Superior temporal gyrus (tissue), 1 donor: ENCODE measurements around the gene TXNRD1.
"Not testable (repeated sequence)": the region's sequence is repeated elsewhere in the genome, so short reads cannot be mapped to it uniquely, and the experiment has no call there.

Source experiments
- DNase-seq: peaks from one replicate; pipeline ENCODE4 v3.0.0-alpha.2; 2016; ENCODE audit errors: extremely low spot score

TXNRD1 gene

GRCh38 chr12:104372061-104372720 lies 156.6 kb downstream of the TXNRD1 start:
- no peak for DNase-seq

- no peak for DNase-seq
These were observed 157.2 kb downstream of the TXNRD1 start for GRCh38 chr12:104372721-104373335.

- DNase-seq = no peak
These were observed 158.5 kb downstream of the TXNRD1 start for GRCh38 chr12:104374071-104374470.

- no peak for DNase-seq
These were observed 159.2 kb downstream of the TXNRD1 start for GRCh38 chr12:104374806-104375205.

GRCh38 chr12:104375775-104376174 lies 160.2 kb downstream of the TXNRD1 start:
- DNase-seq = no peak

GRCh38 chr12:104376650-104377513 lies 161.3 kb downstream of the TXNRD1 start:
- DNase-seq = no peak

GRCh38 chr12:104377514-104377812 lies 161.9 kb downstream of the TXNRD1 start:
- DNase-seq = no peak

GRCh38 chr12:104378427-104378826 lies 162.8 kb downstream of the TXNRD1 start:
- no peak for DNase-seq

GRCh38 chr12:104381341-104381730 lies 165.8 kb downstream of the TXNRD1 start:
- DNase-seq = peak; percentile 39

GRCh38 chr12:104381731-104382480 lies 166.3 kb downstream of the TXNRD1 start:
- peak; percentile 95 for DNase-seq

- DNase-seq = no peak
These were observed 168.7 kb downstream of the TXNRD1 start for GRCh38 chr12:104384141-104384880.

GRCh38 chr12:104385510-104385909 lies 169.9 kb downstream of the TXNRD1 start:
- no peak for DNase-seq

- DNase-seq = no peak
These were observed 170.9 kb downstream of the TXNRD1 start for GRCh38 chr12:104386461-104386860.

- DNase-seq = no peak
These were observed 171.6 kb downstream of the TXNRD1 start for GRCh38 chr12:104387190-104387589.

- not testable (repeated sequence) for DNase-seq
These were observed 178.5 kb downstream of the TXNRD1 start for GRCh38 chr12:104394086-104394485.
